HL-60/S4 (cell line): ENCODE measurements around the gene DRD5.

ENCODE experiments used
- in situ Hi-C: fragments of 300-500 bp; cut with MboI; formaldehyde crosslinking; loops from 2 replicates; pipeline ENCODE4 v1.14.3; 2022; ENCODE audit warnings: low sequenced_read_pairs

The DRD5 gene

DNA sequence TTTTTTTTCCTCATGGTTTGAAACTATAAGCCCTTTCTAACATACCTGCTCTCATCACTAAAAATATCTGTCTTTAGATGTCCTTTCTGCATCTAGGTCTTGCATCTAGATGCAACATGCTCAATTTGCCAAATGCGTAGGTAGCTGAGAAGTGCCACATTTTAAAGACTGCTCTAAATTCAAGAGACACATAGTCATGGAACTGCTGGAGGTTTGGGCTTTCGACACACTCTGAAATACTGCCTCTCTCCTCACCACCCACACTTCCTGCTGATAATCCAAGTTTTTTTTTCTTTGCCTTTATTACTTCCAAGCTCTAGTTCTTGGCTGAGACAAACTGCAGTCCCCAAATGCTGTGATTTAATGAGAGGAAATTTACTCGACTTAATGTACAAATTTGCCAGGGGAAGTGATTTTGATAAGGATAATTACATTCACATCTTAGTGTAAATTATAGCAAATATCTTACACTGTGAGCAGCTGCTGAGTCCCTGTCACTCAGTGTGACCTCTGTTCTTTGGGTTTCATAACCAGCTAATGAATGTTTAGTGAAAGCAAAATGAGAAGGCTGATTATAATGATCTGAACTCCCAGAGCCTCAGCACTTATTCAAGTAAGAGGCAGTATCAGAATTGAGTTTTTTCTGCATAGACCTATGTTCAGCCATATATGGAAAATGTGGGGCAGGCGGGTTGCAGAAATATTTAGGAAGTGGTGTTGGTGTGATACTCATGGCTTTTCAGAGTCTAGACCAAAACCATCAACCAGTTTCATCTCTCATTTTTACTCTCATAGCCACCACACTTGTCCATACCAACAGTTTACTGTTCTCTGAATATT, 31.3 kb downstream of the DRD5 start:
- in situ Hi-C loops: no loop called here

- in situ Hi-C loops: no loop called here
Observed at GRCh38 chr4:9816285-9816684, 34.9 kb downstream of the DRD5 start.

GRCh38 chr4:9820343-9820742, 38.9 kb downstream of the DRD5 start:
- in situ Hi-C loops: no loop called here

- in situ Hi-C loops: no loop called here
Observed at GRCh38 chr4:9825049-9825448, 43.6 kb downstream of the DRD5 start.

DNA sequence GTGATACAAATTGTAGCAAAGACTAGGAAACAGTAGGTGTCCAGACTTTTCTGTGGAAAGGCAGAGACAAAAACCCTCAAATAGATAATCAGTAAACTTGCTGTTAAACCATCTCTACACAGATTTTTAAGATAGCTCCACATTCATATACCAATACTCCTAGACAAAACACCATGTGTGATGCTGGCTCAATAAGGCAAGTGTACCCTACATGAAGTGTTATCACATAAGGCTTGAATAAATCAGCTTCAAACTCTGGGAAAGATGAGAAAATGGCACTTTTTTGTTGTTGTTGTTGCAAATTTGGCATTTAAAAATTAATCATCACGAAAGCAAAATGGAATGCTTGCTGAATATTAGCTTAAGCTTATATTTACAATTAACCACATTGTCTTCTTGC, 45.1 kb downstream of the DRD5 start:
- in situ Hi-C loops: no loop called here

GRCh38 chr4:9832640-9833039, 51.2 kb downstream of the DRD5 start:
- in situ Hi-C loops: no loop called here

DNA sequence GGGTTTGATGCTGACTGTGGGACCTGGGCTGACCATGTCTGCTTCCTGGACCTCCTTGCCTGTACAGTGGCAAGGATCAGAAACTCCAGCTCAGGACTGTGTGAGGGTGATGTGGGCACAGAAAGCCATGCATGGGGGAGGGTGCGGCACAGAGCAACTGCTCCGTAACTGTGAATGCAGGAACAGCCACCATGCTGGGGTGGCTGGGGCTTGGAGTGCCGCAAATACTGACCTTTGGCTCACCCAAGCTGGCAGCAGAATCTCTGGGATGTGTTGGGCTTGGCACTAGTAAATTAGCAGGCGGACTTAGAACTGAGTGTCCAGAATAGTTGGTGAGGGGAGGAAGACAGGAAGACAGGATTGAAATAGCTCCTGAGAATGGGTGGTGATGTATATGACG, 52.0 kb downstream of the DRD5 start:
- in situ Hi-C loops: no loop called here
